Neuronal stem cell (in vitro differentiated cells): ENCODE data around the gene THBD.
A peak's percentile ranks its signal among the peaks of the same experiment; 100 is the strongest.

Source experiments
- DNase-seq: peaks from one replicate; pipeline ENCODE4 v3.0.0-alpha.2; 2013; ENCODE audit warnings: low spot score
- H2AFZ ChIP-seq: one replicate; pipeline ENCODE4 v1.6.1; 2013; ENCODE audit warnings: mild to moderate bottlenecking, low read length, inconsistent platforms
- H2AK5ac ChIP-seq: 2 replicates; pipeline ENCODE4 v1.6.1; 2013; ENCODE audit warnings: low read depth, mild to moderate bottlenecking, inconsistent platforms, low read length, moderate library complexity, mixed read lengths
- H2BK120ac ChIP-seq: 2 replicates; pipeline ENCODE4 v1.6.1; 2013; ENCODE audit warnings: low read depth, mild to moderate bottlenecking, inconsistent platforms, low read length, moderate library complexity, mixed read lengths
- H2BK12ac ChIP-seq: one replicate; pipeline ENCODE4 v1.6.1; 2013; ENCODE audit warnings: low read length, inconsistent platforms
- H2BK15ac ChIP-seq: 2 replicates; pipeline ENCODE4 v1.6.1; 2013; ENCODE audit warnings: mild to moderate bottlenecking, low read length, inconsistent platforms, mixed read lengths
- H2BK5ac ChIP-seq: one replicate; pipeline ENCODE4 v1.6.1; 2013; ENCODE audit warnings: inconsistent platforms, mild to moderate bottlenecking, low read length, moderate library complexity
- H3K14ac ChIP-seq: one replicate; pipeline ENCODE4 v1.6.1; 2013; ENCODE audit warnings: low read length, inconsistent platforms
- H3K18ac ChIP-seq: 2 replicates; pipeline ENCODE4 v1.6.1; 2013; ENCODE audit warnings: low read length, inconsistent platforms
- H3K23ac ChIP-seq: 2 replicates; pipeline ENCODE4 v1.6.1; 2013; ENCODE audit warnings: low read depth, mild to moderate bottlenecking, mixed read lengths, low read length, inconsistent platforms; ENCODE audit not compliant: poor library complexity
- H3K27ac ChIP-seq: replicated peaks from 3 replicates; pipeline ENCODE4 v1.5.1; 2013; ENCODE audit warnings: low read length, inconsistent platforms
- H3K27me3 ChIP-seq, 3 experiments: 2 replicates each; pipeline ENCODE4 v1.6.1; 2013; ENCODE audit warnings: low read length in 3 of 3, mild to moderate bottlenecking in 2 of 3, inconsistent platforms in 1 of 3, low read depth in 1 of 3, mixed read lengths in 1 of 3, moderate library complexity in 1 of 3; ENCODE audit not compliant: control insufficient read depth in 3 of 3, insufficient read depth in 3 of 3
- H3K36me3 ChIP-seq, 2 donors: replicated peaks in 1 of 2; 2 replicates each; pipeline ENCODE4 v1.6.1; 2013; ENCODE audit warnings: low read length in 2 of 2; ENCODE audit not compliant: control insufficient read depth in 2 of 2, insufficient read depth in 2 of 2
- H3K4ac ChIP-seq: 2 replicates; pipeline ENCODE4 v1.6.1; 2013; ENCODE audit warnings: inconsistent platforms, mild to moderate bottlenecking, low read length, moderate library complexity
- H3K4me1 ChIP-seq, 2 donors: 1 replicate in 1 of 2; 2 replicates in 1 of 2; pipeline ENCODE4 v1.6.1; 2013; ENCODE audit warnings: low read length in 2 of 2, low read depth in 1 of 2; ENCODE audit not compliant: control insufficient read depth in 2 of 2, insufficient read depth in 1 of 2
- H3K4me2 ChIP-seq: one replicate; pipeline ENCODE4 v1.6.1; 2013; ENCODE audit warnings: mild to moderate bottlenecking, low read length, inconsistent platforms; ENCODE audit not compliant: insufficient read depth, poor library complexity, severe bottlenecking
- H3K4me3 ChIP-seq, 2 donors: 2 replicates each; pipeline ENCODE4 v1.5.1; 2013; ENCODE audit warnings: low read length in 2 of 2, mild to moderate bottlenecking in 2 of 2, inconsistent platforms in 1 of 2, moderate library complexity in 1 of 2
- H3K79me1 ChIP-seq: one replicate; pipeline ENCODE4 v1.6.1; 2013; ENCODE audit warnings: low read depth, mild to moderate bottlenecking, inconsistent platforms, low read length, moderate library complexity
- H3K9ac ChIP-seq: one replicate; pipeline ENCODE4 v1.6.1; 2013; ENCODE audit warnings: mild to moderate bottlenecking, low read depth, low read length, inconsistent platforms; ENCODE audit not compliant: poor library complexity
- H3K9me3 ChIP-seq, 2 donors: replicated peaks in 1 of 2; 2 replicates each; pipeline versions ENCODE3 to v1.6.1; 2013; ENCODE audit warnings: low read length in 2 of 2, mild to moderate bottlenecking in 2 of 2, inconsistent platforms in 1 of 2, low read depth in 1 of 2, mixed read lengths in 1 of 2, moderate library complexity in 1 of 2; ENCODE audit not compliant: control insufficient read depth in 2 of 2, insufficient read depth in 1 of 2
- H4K8ac ChIP-seq: one replicate; pipeline ENCODE4 v1.6.1; 2013; ENCODE audit warnings: low read depth, mild to moderate bottlenecking, inconsistent platforms, low read length, moderate library complexity
- H4K91ac ChIP-seq: one replicate; pipeline ENCODE4 v1.6.1; 2013; ENCODE audit warnings: low read length, low read depth, mild to moderate bottlenecking, inconsistent platforms; ENCODE audit not compliant: poor library complexity
- WGBS, 2 donors: extraction: QIAGEN DNeasy Blood & Tissue Kit; methylation state at CpG; one replicate each; pipeline ENCODE4 v1.1.7; 2013; ENCODE audit warnings: missing lambda C conversion rate in 2 of 2, mixed read lengths in 1 of 2; ENCODE audit not compliant: insufficient read length in 2 of 2, insufficient replicate concordance in 1 of 2; ENCODE audit errors: extremely low coverage in 2 of 2; 5-methylcytosine and 5-hydroxymethylcytosine counted together

Gene THBD

DNA sequence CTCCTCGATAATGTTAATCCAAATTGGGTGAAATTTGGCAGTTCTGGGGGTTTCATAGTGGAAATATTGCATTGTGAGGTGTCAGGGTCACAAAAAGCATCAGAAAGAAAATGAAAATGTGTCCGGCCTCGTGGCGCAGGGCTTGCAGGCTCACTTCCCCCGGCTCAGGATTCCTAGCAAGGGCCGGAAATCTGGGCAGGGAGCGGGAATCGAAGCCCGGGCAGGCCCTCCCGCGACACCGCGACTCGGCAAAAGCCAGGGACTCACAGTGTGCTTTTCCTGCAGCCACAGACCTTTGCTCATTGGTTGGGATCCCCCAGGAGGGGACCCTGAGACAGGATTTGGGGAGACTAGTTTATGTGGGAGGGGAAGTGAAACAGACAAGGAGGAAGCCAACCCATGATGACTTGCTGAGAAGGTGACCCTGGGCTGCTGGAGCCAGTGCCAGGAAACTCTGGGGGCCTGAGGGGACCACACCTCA is 37.5 kb upstream of the THBD start:
- Histone ChIP-seq H3K27ac (no peak overlapping the region), H4K91ac (no peak overlapping the region), H2BK120ac (no peak overlapping the region), H2AK5ac (no peak overlapping the region), H3K4ac (no peak overlapping the region), H2BK5ac (no peak overlapping the region), H3K18ac (no peak overlapping the region), H3K9ac (no peak overlapping the region), H4K8ac (no peak overlapping the region), H3K4me1 (peaks cover 0 to 3% of the 10 kb centered on the region in 2 donors), H3K4me3 (no peak overlapping the region), H3K4me2 (no peak overlapping the region), H3K27me3 (no peaks in the 10 kb centered on the region), H3K79me1 (no peaks in the 10 kb centered on the region), H2BK12ac (no peak overlapping the region), H3K14ac (no peak overlapping the region), H3K9me3 (no peaks in the 10 kb centered on the region), H2AFZ (peak overlapping the region; percentile 65), H3K36me3 (no peaks in the 10 kb centered on the region), H2BK15ac (no peak overlapping the region), H3K23ac (no peak overlapping the region)
- WGBS, 2 donors, result no CpG with 5 or more reads among the region's 14 CpGs
- DNase-seq, result no peak

DNA sequence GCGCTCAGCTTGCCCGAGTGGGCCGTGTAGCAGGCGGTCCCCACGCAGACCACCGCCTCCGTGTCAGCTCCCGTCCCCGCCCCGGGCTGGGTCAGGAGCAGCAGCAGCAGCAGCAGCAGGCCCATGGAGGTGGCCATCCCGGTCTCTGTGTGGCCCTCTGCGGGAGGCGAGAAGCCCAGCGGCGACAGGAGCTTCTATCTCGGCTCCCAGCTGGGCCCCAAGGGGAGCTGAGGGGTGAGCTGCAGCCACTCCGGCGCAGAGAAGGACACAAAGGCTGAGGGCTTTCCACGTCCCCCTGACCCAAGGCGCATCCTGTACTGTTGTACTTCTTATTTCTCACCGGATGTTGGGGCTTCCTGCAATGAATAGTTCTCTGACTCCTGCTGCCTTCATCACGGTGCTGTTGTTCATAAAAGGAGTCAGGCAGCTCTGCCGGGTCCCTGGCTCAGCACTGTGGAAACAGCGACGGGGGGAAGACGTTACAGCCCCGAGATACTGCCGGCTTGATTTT is 36.6 kb upstream of the THBD start, which contains the start of gene CD93:
TSS of gene CD93 (minus strand) at position 269 of the 511 bp plus-strand sequence. CDS start at position 137, 132 bp downstream.
- peaks cover 0 to 3% of the 10 kb centered on the region in 2 donors for H3K4me1 ChIP-seq
- H3K27me3 ChIP-seq, result no peaks in the 10 kb centered on the region
- no peaks in the 10 kb centered on the region for H3K79me1 ChIP-seq
- no peak for DNase-seq
- peak within 1 kb of the TSS; percentile 53 for H2BK12ac ChIP-seq
- no peak within 1 kb of the TSS for H3K27ac ChIP-seq
- H2BK15ac ChIP-seq, result peak within 1 kb of the TSS; percentile 81
- H2AK5ac ChIP-seq, result peak within 1 kb of the TSS; percentile 47
- WGBS, 2 donors, result no CpG with 5 or more reads among the region's 28 CpGs
- H3K4me3 ChIP-seq, result no peak within 1 kb of the TSS
- no peak within 1 kb of the TSS for H2BK5ac ChIP-seq
- no peak within 1 kb of the TSS for H3K4me2 ChIP-seq
- peak within 1 kb of the TSS; percentile 78 for H3K14ac ChIP-seq
- no peaks in the 10 kb centered on the region for H3K36me3 ChIP-seq
- no peak within 1 kb of the TSS for H3K9ac ChIP-seq
- H2AFZ ChIP-seq, result peak within 1 kb of the TSS; percentile 65
- H3K18ac ChIP-seq, result peak within 1 kb of the TSS; percentile 89
- no peak within 1 kb of the TSS for H4K8ac ChIP-seq
- H2BK120ac ChIP-seq, result no peak within 1 kb of the TSS
- H3K9me3 ChIP-seq, result no peaks in the 10 kb centered on the region
- no peak within 1 kb of the TSS for H3K4ac ChIP-seq
- peak within 1 kb of the TSS; percentile 16 for H4K91ac ChIP-seq
- peak within 1 kb of the TSS; percentile 70 for H3K23ac ChIP-seq

DNA sequence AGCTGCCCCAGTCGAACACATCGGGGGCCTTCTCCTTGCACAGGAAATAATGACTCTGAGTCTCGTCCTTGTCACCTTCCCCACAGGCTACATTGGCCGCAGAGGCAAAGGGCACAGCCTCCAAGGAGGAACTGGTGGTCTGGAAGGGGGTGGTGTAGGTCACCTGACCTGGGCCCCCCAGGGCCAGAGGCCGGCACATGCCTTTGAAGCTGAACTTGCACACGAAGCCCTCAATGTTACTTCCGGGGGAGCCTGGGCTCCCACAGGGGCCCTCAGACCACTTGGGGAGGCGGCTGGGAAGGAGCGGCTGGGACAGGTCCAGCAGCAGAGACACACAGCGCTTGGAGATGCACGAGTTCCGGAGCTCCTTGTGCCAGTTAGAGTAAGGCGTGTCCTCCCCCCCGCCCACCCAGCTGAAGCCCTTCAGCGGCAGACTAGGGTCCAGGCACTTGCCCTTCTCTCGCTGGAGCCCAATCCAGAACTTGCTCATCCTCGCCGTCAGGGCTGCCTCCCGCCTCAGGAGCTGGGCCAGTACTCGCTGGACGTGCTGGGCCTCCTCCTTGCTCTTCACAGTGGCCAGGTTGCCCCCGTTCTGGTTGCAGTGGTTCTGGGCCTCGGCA is 36.1 kb upstream of the THBD start:
- Histone ChIP-seq H2BK15ac (peak overlapping the region; percentile 81), H3K9ac (no peak overlapping the region), H2AK5ac (peak overlapping the region; percentile 47), H3K23ac (peak overlapping the region; percentile 70), H2BK12ac (peak overlapping the region; percentile 53), H3K27ac (no peak overlapping the region), H2BK5ac (no peak overlapping the region), H2AFZ (peak overlapping the region; percentile 65), H3K4me2 (no peak overlapping the region), H3K27me3 (no peaks in the 10 kb centered on the region), H4K91ac (peak overlapping the region; percentile 16), H3K4me3 (no peak overlapping the region), H3K18ac (peak overlapping the region; percentile 89), H3K36me3 (no peaks in the 10 kb centered on the region), H3K4ac (no peak overlapping the region), H3K79me1 (no peaks in the 10 kb centered on the region), H3K14ac (peak overlapping the region; percentile 78), H4K8ac (no peak overlapping the region), H3K9me3 (no peaks in the 10 kb centered on the region), H3K4me1 (peaks cover 0 to 3% of the 10 kb centered on the region in 2 donors), H2BK120ac (no peak overlapping the region)
- no CpG with 5 or more reads among the region's 23 CpGs for WGBS, 2 donors
- no peak for DNase-seq

DNA sequence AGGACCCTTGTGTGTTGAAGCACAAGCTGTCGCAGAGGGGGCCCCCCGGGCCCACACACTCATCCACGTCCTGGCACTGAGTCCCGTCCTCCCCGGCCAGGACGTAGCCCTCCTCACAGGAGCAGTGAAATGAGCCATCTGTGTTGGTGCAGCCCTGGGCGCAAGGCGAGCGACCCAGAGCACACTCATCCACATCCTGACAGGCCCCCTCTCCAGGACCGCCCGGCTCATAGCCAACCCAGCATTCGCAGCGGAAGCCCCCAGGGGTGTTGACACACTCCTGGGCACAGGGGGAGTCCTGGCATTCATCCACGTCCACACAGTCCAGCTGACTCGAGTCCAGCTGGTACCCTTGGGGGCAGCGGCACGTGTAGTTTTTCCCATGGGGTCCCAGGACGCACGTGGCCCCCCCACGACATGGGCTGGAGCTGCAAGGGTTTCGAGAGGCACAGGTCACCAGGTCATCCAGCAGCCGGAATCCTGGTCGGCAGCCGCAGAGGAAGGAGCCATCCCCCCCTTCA is 35.4 kb upstream of the THBD start:
- H2BK15ac ChIP-seq, result no peak overlapping the region
- H3K18ac ChIP-seq, result peak overlapping the region; percentile 52
- H3K4ac ChIP-seq, result no peak overlapping the region
- H3K27me3 ChIP-seq, result no peaks in the 10 kb centered on the region
- H3K4me3 ChIP-seq, result no peak overlapping the region
- no peak overlapping the region for H4K91ac ChIP-seq
- no CpG with 5 or more reads among the region's 24 CpGs for WGBS, 2 donors
- no peaks in the 10 kb centered on the region for H3K79me1 ChIP-seq
- no peak overlapping the region for H3K4me2 ChIP-seq
- no peak overlapping the region for H2AK5ac ChIP-seq
- H3K36me3 ChIP-seq, result no peaks in the 10 kb centered on the region
- no peak overlapping the region for H3K9ac ChIP-seq
- no peak overlapping the region for H3K23ac ChIP-seq
- no peak overlapping the region for H2BK120ac ChIP-seq
- no peak overlapping the region for H2BK5ac ChIP-seq
- no peak overlapping the region for H3K14ac ChIP-seq
- H4K8ac ChIP-seq, result no peak overlapping the region
- no peak for DNase-seq
- no peaks in the 10 kb centered on the region for H3K9me3 ChIP-seq
- no peak overlapping the region for H2AFZ ChIP-seq
- no peak overlapping the region for H2BK12ac ChIP-seq
- peaks cover 0 to 3% of the 10 kb centered on the region in 2 donors for H3K4me1 ChIP-seq
- H3K27ac ChIP-seq, result no peak overlapping the region
